Breast epithelium (tissue), 4 donors: ENCODE data around the gene EN1. TPM values are rescaled to one million over a fixed set of nuclear protein-coding genes. Genes with fewer than 3 reads are reported as not detected.

Experiments used
- DNase-seq, 2 donors: peaks; one replicate each; pipeline ENCODE4 v3.0.0-alpha.2; 2019; ENCODE audit warnings: low spot score in 2 of 2
- H3K27ac ChIP-seq, 2 donors: fragments of 200-600 bp; sonication (generic) in 1 of 2; one replicate each; pipeline ENCODE4 v1.5.1; 2016 to 2019; ENCODE audit warnings: mild to moderate bottlenecking in 1 of 2
- H3K27me3 ChIP-seq, 2 donors: fragments of 200-600 bp; sonication (generic) in 1 of 2; one replicate each; pipeline versions ENCODE4 v1.5.1 to v1.6.0; 2017 to 2019; ENCODE audit warnings: control low read depth in 1 of 2, mild to moderate bottlenecking in 1 of 2
- H3K36me3 ChIP-seq: fragments of 200-600 bp; one replicate; pipeline ENCODE4 v1.5.1; 2019
- H3K4me1 ChIP-seq, 2 donors: fragments of 200-600 bp; sonication (generic); one replicate each; pipeline ENCODE4 v1.5.1; 2016 to 2019; ENCODE audit warnings: control low read depth in 1 of 2
- H3K4me3 ChIP-seq, 3 donors: fragments of 200-600 bp; sonication (generic); 1 replicate in 2 of 3; 2 replicates in 1 of 3; pipeline ENCODE4 v1.5.1; 2016 to 2019; ENCODE audit warnings: mild to moderate bottlenecking in 3 of 3, moderate library complexity in 2 of 3
- H3K9me3 ChIP-seq, 2 donors: fragments of 200-600 bp; sonication (generic) in 1 of 2; one replicate each; pipeline ENCODE4 v1.5.1; 2016 to 2019; ENCODE audit warnings: control low read depth in 1 of 2
- CTCF ChIP-seq, 3 donors: fragments of 450-650 bp; IDR thresholded peaks; one replicate each; pipeline ENCODE4 v1.5.1; 2016 to 2017; ENCODE audit warnings: antibody characterized with exemption in 3 of 3, mild to moderate bottlenecking in 3 of 3, moderate library complexity in 3 of 3
- POLR2A ChIP-seq: fragments of 450-650 bp; IDR thresholded peaks from one replicate; pipeline ENCODE4 v1.6.1; 2016; ENCODE audit warnings: antibody characterized with exemption, mild to moderate bottlenecking, moderate library complexity
- POLR2AphosphoS5 ChIP-seq, 3 donors: sonication (generic); formaldehyde crosslinking; IDR thresholded peaks; one replicate each; pipeline ENCODE4 v1.6.1; 2017; ENCODE audit warnings: antibody characterized with exemption in 3 of 3
- intact Hi-C: fragments of 100-400 bp; cut with DNase I; formaldehyde crosslinking; loops from one replicate; pipeline ENCODE4 v1.15.1; 2023; ENCODE audit warnings: low total_unique reads
- total RNA-seq, 3 donors: library from RNA; depleted of rRNA; stranded (reverse); fragments of >200 nt; gene quantifications; one replicate each; pipeline ENCODE4 v1.1.0, GENCODE V29; 2016

The EN1 gene
- total RNA-seq, 3 donors from 2014 or later, result 0.29 to 6.4 (median 1.6) TPM

GRCh38 chr2:118859157-118859770, 11.8 kb upstream of the EN1 start:
- Histone ChIP-seq H3K36me3 (no peaks in the 10 kb centered on the region), H3K4me1 (peaks cover 0 to 8% of the 10 kb centered on the region in 2 donors), H3K9me3 (no peaks in the 10 kb centered on the region), H3K27me3 (peaks cover 19 to 74% of the 10 kb centered on the region in 2 donors), H3K27ac (no peak overlapping the region), H3K4me3 (no peak overlapping the region)
- no peak for DNase-seq
- no peak for TF ChIP-seq CTCF (IDR thresholded peaks at IDR 0.05)
- TF ChIP-seq POLR2AphosphoS5 (IDR thresholded peaks at IDR 0.05), result no peak
- no peak for TF ChIP-seq POLR2A
- intact Hi-C loops, result no loop called here

- peaks cover 0 to 8% of the 10 kb centered on the region in 2 donors for H3K4me1 ChIP-seq
- TF ChIP-seq POLR2AphosphoS5 (IDR thresholded peaks at IDR 0.05) (no peak), POLR2A (no peak), CTCF (IDR thresholded peaks at IDR 0.05) (no peak)
Measured at GRCh38 chr2:118858485-118859156, 11.2 kb upstream of the EN1 start.

GRCh38 chr2:118857677-118858484, 10.4 kb upstream of the EN1 start:
- intact Hi-C loops, result no loop called here
- peak overlapping the region in 1 of 3 donors; percentile 41 for H3K4me3 ChIP-seq
- no peak for TF ChIP-seq CTCF (IDR thresholded peaks at IDR 0.05)
- TF ChIP-seq POLR2A, result no peak
- H3K27ac ChIP-seq, result no peak overlapping the region
- peaks cover 0 to 8% of the 10 kb centered on the region in 2 donors for H3K4me1 ChIP-seq
- no peaks in the 10 kb centered on the region for H3K36me3 ChIP-seq
- no peaks in the 10 kb centered on the region for H3K9me3 ChIP-seq
- no peak for DNase-seq
- peaks cover 19 to 87% of the 10 kb centered on the region in 2 donors for H3K27me3 ChIP-seq

More at GRCh38 chr2:118858485-118859156, 11.2 kb upstream of the EN1 start:
- H3K36me3 ChIP-seq, result no peaks in the 10 kb centered on the region
- H3K27ac ChIP-seq, result no peak overlapping the region
- no peak overlapping the region for H3K4me3 ChIP-seq
- H3K27me3 ChIP-seq, result peaks cover 19 to 80% of the 10 kb centered on the region in 2 donors
- H3K9me3 ChIP-seq, result no peaks in the 10 kb centered on the region
- DNase-seq, result no peak
- intact Hi-C loops, result no loop called here

GRCh38 chr2:118856978-118857676, 9.7 kb upstream of the EN1 start:
- H3K27me3 ChIP-seq, result peaks cover 19 to 95% of the 10 kb centered on the region in 2 donors
- no peaks in the 10 kb centered on the region for H3K36me3 ChIP-seq
- intact Hi-C loops, result no loop called here
- TF ChIP-seq CTCF (IDR thresholded peaks at IDR 0.05) (no peak), POLR2AphosphoS5 (IDR thresholded peaks at IDR 0.05) (no peak), POLR2A (no peak)
- no peaks in the 10 kb centered on the region for H3K9me3 ChIP-seq
- no peak overlapping the region for H3K27ac ChIP-seq
- H3K4me3 ChIP-seq, result peak overlapping the region in 1 of 3 donors; percentile 41
- no peak for DNase-seq
- peaks cover 0 to 8% of the 10 kb centered on the region in 2 donors for H3K4me1 ChIP-seq
